Common myeloid progenitor, CD34-positive (primary cell): ENCODE measurements around the gene SHPK.

ENCODE experiments used
- CTCF ChIA-PET: fragments of 350-600 bp; sonication (Branson Sonifier 250); formaldehyde crosslinking; loops from one replicate; lab custom pipeline; 2021; ENCODE audit warnings: antibody characterized with exemption; lab: Charles Lee
- POLR2A ChIA-PET: fragments of 350-600 bp; sonication (Branson Sonifier 250); formaldehyde crosslinking; loops from one replicate; lab custom pipeline; 2021; ENCODE audit warnings: antibody characterized with exemption; lab: Charles Lee
- DNase-seq, 3 donors: peaks; one replicate each; pipeline versions ENCODE4 v3.0.0 to v3.0.0-alpha.2; 2013
- H3K27ac ChIP-seq, 2 experiments: 1 replicate in 1 of 2; 2 replicates in 1 of 2; pipeline ENCODE4 v1.7.0; 2013; ENCODE audit warnings: inconsistent platforms in 2 of 2, low read length in 2 of 2, mild to moderate bottlenecking in 2 of 2, low read depth in 1 of 2, moderate library complexity in 1 of 2; ENCODE audit not compliant: severe bottlenecking in 2 of 2, insufficient read depth in 1 of 2, poor library complexity in 1 of 2
- H3K27me3 ChIP-seq, 5 experiments: replicated peaks in 2 of 5; 1 replicate in 3 of 5; 2 replicates in 2 of 5; pipeline versions ENCODE4 v1.6.1 to v1.7.0; 2013; ENCODE audit warnings: low read length in 4 of 5, mild to moderate bottlenecking in 2 of 5, moderate library complexity in 2 of 5, inconsistent platforms in 1 of 5; ENCODE audit not compliant: insufficient read depth in 5 of 5, control insufficient read depth in 4 of 5
- H3K36me3 ChIP-seq, 4 experiments: 1 replicate in 2 of 4; 2 replicates in 2 of 4; pipeline versions ENCODE4 v1.6.1 to v1.7.0; 2013; ENCODE audit warnings: low read length in 3 of 4, control low read depth in 1 of 4, mild to moderate bottlenecking in 1 of 4; ENCODE audit not compliant: control insufficient read depth in 4 of 4, insufficient read depth in 4 of 4
- H3K4me1 ChIP-seq, 4 experiments: 1 replicate in 3 of 4; 2 replicates in 1 of 4; pipeline versions ENCODE4 v1.6.1 to v1.7.1; 2013; ENCODE audit warnings: low read length in 3 of 4, mild to moderate bottlenecking in 3 of 4, control low read depth in 1 of 4, inconsistent platforms in 1 of 4, moderate library complexity in 1 of 4; ENCODE audit not compliant: control insufficient read depth in 4 of 4, insufficient read depth in 4 of 4; ENCODE audit errors: control extremely low read depth in 1 of 4
- H3K4me3 ChIP-seq, 7 experiments: 1 replicate in 4 of 7; 2 replicates in 3 of 7; pipeline versions ENCODE4 v1.5.1 to v1.7.0; 2013; ENCODE audit warnings: mild to moderate bottlenecking in 7 of 7, low read length in 6 of 7, moderate library complexity in 6 of 7, inconsistent platforms in 2 of 7, low read depth in 2 of 7, control low read depth in 1 of 7; ENCODE audit not compliant: insufficient read depth in 4 of 7, control insufficient read depth in 1 of 7; ENCODE audit errors: extremely low read depth in 1 of 7
- H3K9me3 ChIP-seq, 5 experiments: 1 replicate in 4 of 5; 2 replicates in 1 of 5; pipeline versions ENCODE4 v1.6.1 to v1.7.1; 2013; ENCODE audit warnings: low read length in 4 of 5, mild to moderate bottlenecking in 2 of 5, inconsistent platforms in 1 of 5, low read depth in 1 of 5, moderate library complexity in 1 of 5; ENCODE audit not compliant: control insufficient read depth in 4 of 5, insufficient read depth in 2 of 5; ENCODE audit errors: control extremely low read depth in 1 of 5
- WGBS: methylation state at CpG from one replicate; pipeline ENCODE4 v1.1.5; 2013; ENCODE audit not compliant: insufficient coverage; 5-methylcytosine and 5-hydroxymethylcytosine counted together

The SHPK gene

DNA sequence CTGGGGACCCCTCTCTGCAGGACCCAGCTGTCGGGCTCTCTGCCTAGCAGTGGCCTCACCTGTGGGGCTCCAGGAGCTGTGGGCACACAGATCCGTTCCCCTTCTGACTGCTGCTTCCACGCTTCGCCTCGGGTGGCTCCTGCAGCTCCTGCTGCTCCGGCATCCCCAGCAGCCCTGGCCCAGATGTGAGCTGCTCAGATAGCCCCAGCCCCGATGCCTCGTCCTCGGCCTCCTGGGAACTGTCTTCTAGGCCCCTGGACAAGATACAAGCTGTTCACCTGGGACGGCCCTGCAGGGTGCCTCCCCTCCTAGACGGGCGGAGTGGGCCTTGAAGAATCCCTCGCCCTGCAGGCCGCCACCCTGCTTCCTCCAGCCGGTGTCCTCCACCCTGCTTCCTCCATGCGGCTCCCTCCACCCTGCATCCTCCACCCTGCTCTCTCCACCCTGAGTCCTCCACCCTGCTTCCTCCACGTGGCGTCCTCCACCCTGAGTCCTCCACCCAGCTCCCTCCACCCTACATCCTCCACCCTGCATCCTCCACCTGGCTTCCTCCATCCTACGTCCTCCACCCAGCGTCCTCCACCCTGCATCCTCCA is 43.6 kb upstream of the SHPK start:
- Histone ChIP-seq H3K4me1 (peaks cover 0 to 2% (median 0%) of the 10 kb centered on the region in 4 experiments), H3K36me3 (no peaks in the 10 kb centered on the region), H3K27ac (no peak overlapping the region), H3K4me3 (no peak overlapping the region), H3K9me3 (no peaks in the 10 kb centered on the region), H3K27me3 (peaks cover 0 to 3% (median 0%) of the 10 kb centered on the region in 5 experiments)
- no peak for DNase-seq
- WGBS: 85% methylated on average over 18 of the region's 20 CpGs
- ChIA-PET CTCF (interaction anchor here (0.9 to 1.3 kb wide), 4 partner anchors 12 to 148 kb away, joined by 3 to 4 read pairs (median 4); no protein-coding TSS in a partner anchor), POLR2A (no interaction called here)

DNA sequence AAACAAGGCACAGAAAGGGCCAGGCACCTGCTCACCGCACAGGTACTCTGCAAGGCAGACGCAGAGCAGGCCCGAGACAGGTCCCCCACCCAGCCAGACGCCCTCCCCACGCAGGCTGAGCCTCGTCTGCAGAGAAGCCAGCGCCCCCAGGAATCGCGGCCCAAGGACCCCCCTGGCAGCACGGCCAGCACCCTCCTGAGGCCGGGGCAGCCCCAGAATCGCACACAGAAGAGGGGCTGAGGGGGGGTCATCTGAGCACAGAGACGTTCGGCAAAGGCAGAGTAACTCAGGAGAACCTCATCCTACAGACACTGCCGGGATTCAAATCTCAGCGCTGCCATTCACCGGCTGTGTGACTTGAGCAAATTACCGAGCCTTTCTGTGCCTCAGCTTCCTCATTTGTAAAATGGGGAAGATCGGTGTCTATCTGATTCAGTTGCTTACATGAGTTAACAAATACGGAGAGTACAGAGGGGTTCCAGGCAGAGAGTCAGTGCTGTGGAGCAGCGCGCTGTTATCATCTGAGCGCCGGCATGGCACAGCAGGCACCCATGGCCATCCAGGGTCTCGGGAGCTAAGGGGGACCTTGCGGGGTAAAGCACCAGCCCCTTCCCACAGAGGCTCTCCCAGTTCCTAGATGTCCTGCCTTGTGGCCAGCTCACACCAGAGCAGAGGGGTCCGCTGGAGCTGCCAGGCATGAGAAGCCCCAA is 42.9 kb upstream of the SHPK start:
- H3K36me3 ChIP-seq: no peaks in the 10 kb centered on the region
- H3K27ac ChIP-seq: no peak overlapping the region
- DNase-seq: no peak
- H3K4me1 ChIP-seq: peaks cover 0 to 2% (median 0%) of the 10 kb centered on the region in 4 experiments
- no peaks in the 10 kb centered on the region for H3K9me3 ChIP-seq
- H3K4me3 ChIP-seq: no peak overlapping the region
- whole genome bisulfite sequencing: 94% methylated on average over 27 of the region's 27 CpGs
- H3K27me3 ChIP-seq: peaks cover 0 to 3% (median 0%) of the 10 kb centered on the region in 5 experiments
- ChIA-PET POLR2A (no interaction called here), CTCF (interaction anchor here (0.9 to 1.3 kb wide), 5 partner anchors 13 to 149 kb away, joined by 3 to 4 read pairs (median 3); no protein-coding TSS in a partner anchor)

GRCh38 chr17:3678095-3678820 is 42.2 kb upstream of the SHPK start:
- no peaks in the 10 kb centered on the region for H3K9me3 ChIP-seq
- H3K27ac ChIP-seq: no peak overlapping the region
- H3K36me3 ChIP-seq: no peaks in the 10 kb centered on the region
- no peak overlapping the region for H3K4me3 ChIP-seq
- WGBS: 93% methylated on average over 16 of the region's 16 CpGs
- ChIA-PET CTCF (interaction anchor here (0.9 to 1.3 kb wide), 4 partner anchors 14 to 149 kb away, joined by 3 to 4 read pairs (median 3); no protein-coding TSS in a partner anchor), POLR2A (no interaction called here)
- no peaks in the 10 kb centered on the region for H3K27me3 ChIP-seq
- DNase-seq: no peak
- H3K4me1 ChIP-seq: peaks cover 0 to 2% (median 0%) of the 10 kb centered on the region in 4 experiments

- Histone ChIP-seq H3K27ac (no peak overlapping the region), H3K27me3 (no peaks in the 10 kb centered on the region), H3K4me1 (no peaks in the 10 kb centered on the region), H3K9me3 (no peaks in the 10 kb centered on the region), H3K4me3 (no peak overlapping the region), H3K36me3 (peaks cover 0 to 3% (median 1%) of the 10 kb centered on the region in 4 experiments)
- no peak for DNase-seq
- 94% methylated on average over 11 of the region's 11 CpGs for WGBS
- CTCF ChIA-PET: interaction anchor here (1.5 kb wide), 1 partner anchor 155 kb away, joined by 3 read pairs; no protein-coding TSS in a partner anchor
- POLR2A ChIA-PET: no interaction called here
Observed at GRCh38 chr17:3675886-3676285, 39.8 kb upstream of the SHPK start.

DNA sequence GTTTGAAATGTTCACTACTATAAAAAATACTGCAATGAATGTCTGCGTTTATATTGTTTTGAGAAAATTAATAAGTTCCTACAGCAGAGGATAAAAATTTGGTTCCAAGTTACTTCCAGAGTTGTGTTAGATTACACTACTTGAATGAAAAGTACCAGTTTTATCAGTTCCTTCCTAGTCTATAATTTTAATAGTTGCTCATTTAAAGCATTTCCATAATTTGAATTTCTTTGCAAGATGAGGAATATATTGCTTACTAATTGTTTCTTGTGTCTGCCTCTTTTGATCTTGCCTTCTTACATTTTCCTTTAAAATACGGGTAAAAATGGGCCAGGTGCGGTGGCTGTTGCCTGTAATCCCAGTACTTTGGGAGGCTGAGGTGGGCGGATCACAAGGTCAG is 36.5 kb upstream of the SHPK start:
- no peak overlapping the region for H3K27ac ChIP-seq
- H3K9me3 ChIP-seq: no peaks in the 10 kb centered on the region
- H3K4me3 ChIP-seq: no peak overlapping the region
- ChIA-PET POLR2A (no interaction called here), CTCF (no interaction called here)
- peaks cover 0 to 4% (median 3%) of the 10 kb centered on the region in 4 experiments for H3K36me3 ChIP-seq
- DNase-seq: no peak
- WGBS: 100% methylated on average over 2 of the region's 4 CpGs
- H3K27me3 ChIP-seq: no peaks in the 10 kb centered on the region
- H3K4me1 ChIP-seq: peaks cover 5 to 19% (median 15%) of the 10 kb centered on the region in 4 experiments

GRCh38 chr17:3669548-3669947 is 33.5 kb upstream of the SHPK start:
- WGBS: 66% methylated on average over 12 of the region's 12 CpGs
- H3K36me3 ChIP-seq: peaks cover 0 to 4% (median 3%) of the 10 kb centered on the region in 4 experiments
- H3K9me3 ChIP-seq: no peaks in the 10 kb centered on the region
- peak overlapping the region in 6 of 7 experiments; percentile 90 to 99 (median 94) for H3K4me3 ChIP-seq
- H3K4me1 ChIP-seq: peaks cover 5 to 23% (median 18%) of the 10 kb centered on the region in 4 experiments
- ChIA-PET CTCF (interaction anchor here (1.0 to 1.1 kb wide), 2 partner anchors 13 kb away, joined by 3 to 5 read pairs; no protein-coding TSS in a partner anchor), POLR2A (no interaction called here)
- peak overlapping the region; percentile 86 to 92 for H3K27ac ChIP-seq
- DNase-seq: peak in 1 of 3 donors; percentile 7
- no peaks in the 10 kb centered on the region for H3K27me3 ChIP-seq
